Cerebellar nuclear complex (tissue), 1 donor: ENCODE results near the gene OR10G3.
A peak's percentile ranks its signal among the peaks of the same experiment; 100 is the strongest.

Experiments used
- DNase-seq, 2 experiments: peaks; one replicate each; lab custom pipeline; 2025; lab: John Stamatoyannopoulos, UW

The OR10G3 gene

DNA sequence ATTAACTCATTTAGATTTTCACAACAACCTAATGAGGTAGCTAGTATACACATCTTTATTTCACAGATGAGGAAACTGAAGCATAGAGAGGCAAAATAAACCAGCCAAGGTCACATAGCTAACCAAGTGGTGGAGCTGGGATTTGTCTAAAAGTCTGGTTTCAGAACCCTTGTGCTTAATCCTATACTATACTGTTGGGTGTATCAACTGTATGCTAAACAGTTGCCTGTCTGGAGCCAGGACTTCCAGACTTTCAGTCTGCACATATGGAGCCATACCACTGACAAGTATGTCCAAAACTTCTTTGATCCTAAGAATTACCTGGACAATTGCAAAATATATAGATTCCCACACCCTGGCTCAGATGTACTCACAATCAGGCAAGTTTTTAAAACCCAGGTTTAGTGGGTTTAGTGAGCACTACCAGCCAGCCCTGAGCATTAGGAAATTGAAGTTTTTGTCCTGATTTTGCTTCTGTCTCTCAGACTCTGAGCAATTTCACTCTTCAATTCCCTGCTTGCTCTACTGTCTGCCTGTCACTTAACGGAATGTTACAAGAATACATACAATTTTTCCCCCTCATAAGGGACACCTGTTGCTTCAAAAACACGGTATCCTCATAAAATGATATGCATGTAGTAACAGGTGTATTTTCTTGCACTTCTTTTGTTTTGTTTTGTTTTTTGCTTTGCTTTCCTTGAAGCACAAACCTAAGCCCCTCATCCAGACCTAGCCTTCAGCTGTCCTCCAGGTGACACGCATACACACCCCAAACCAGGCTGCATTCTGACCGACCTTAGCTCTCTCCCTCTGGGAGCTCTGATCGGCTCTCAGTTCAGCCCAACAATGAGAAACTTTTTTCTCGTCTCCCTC is 44.1 kb downstream of the OR10G3 start:
- DNase-seq = no peak

DNA sequence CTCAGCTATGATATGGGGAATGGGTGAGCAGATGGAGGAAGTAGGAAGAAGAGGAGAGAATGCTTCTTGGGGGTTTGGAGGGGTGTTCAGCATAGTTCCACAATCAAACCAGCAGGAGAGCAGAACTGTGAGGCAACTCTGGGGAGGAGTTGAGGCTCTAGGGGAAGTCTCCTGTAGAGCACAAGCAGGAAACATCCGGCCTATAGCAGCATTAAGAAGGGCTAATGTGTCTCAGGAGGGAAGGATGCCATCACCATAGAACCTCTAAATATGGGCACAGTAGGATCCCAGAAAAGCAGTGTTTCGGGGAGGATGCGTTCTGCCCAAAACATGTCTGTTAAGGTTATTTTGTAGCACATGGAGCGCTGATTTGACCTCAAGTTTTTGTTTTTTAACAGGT is 45.3 kb downstream of the OR10G3 start:
- DNase-seq = no peak

DNA sequence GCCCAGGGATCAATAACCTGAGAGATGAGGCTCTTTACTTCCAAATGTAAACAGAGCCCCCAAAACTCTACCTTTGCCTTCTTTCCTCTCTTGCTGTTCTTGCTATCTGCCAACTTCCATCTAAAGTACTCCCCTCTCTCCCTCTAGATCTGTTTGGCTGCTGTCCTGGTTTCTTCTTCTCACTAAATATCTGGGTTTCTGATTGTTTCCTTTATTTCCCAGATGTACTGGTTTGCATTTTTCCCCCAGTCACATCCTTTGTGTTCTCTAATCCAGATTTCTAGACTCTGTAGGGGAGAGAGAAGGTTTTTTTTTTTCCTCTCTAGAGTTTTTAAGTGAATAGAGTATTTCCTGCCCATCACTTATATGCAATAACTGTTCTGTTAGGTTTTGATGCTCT is 46.6 kb downstream of the OR10G3 start:
- no peak for DNase-seq

DNA sequence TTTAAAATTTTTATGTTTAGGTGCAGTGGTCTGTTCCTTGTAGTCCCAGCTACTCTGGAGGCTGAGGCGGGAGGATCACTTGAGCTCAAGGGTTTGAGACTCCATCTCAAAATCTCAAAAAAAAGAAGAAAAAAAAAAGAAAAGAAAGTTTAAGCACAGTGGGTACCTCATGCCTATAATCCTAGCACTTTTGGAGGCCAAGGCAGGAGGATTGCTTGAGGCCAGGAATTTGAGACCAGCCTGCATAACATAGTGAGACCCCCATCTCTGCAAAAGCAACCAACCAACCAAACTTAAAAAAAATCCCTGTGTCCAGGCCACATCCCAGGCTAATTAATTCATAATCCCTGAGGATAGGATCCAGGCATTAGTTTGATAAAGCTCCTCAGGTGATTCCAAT is 50.4 kb downstream of the OR10G3 start:
- no peak for DNase-seq

DNA sequence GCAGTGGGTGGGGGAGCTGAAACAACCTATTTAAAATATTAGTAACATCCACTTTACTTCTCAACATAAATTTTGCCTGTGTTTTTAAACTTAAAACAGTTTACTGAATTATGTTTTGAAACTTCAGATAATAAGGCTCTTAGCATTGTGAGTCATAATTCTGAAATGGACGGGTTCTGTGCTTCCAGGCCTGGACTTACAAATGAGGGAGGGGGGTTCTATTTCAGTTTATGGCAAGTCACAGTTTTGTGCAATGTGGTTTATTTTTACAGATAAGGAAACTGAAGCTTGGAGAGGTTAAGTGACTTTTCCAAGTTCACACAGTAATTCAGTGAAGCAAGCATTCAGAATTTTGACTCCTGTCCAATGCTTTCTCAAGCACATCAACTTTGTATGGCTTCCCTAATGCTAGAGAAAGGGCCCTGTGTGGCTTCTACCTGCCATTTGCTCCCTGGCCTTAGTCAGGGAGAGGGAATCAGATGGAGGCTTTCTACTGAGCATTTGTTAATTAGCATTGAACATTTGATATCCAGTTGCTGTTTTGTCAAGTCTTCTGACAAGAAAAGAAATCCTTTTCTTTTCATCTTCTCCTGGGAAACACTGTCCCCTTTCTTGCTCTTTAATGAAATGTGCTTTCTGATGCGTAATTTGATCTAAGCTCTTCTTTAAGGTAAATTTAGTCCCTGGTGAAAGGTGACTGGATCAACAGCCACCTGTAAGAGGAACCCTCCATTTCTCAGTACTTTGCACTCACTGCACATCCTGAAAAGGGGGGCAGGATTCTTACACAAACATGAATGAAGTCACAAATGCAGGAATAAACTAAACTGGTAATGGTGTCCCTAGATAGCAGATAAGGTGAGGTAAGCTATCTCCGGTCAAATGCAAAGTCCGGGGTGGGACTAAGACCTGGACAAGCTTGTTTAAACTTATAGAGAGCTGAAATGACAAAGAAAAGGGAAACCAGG is 51.2 kb downstream of the OR10G3 start:
- no peak for DNase-seq

DNA sequence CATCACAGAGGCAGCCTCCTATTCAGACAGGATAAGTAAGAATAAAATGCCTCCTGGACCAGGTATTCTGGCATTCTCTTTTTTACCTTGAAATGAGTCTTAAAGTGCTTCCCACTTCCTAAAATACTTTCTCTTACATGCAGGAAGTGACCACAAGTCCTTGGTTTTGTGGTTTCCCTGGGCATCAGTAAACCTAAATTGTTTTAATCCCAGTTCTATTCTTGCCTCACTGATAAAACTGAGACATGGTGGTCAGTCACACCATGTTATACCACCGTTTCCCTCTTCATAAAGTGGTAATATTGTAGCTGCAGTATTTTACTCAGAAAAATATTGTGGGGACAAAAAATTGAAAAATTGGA is 52.6 kb downstream of the OR10G3 start:
- no peak for DNase-seq

DNA sequence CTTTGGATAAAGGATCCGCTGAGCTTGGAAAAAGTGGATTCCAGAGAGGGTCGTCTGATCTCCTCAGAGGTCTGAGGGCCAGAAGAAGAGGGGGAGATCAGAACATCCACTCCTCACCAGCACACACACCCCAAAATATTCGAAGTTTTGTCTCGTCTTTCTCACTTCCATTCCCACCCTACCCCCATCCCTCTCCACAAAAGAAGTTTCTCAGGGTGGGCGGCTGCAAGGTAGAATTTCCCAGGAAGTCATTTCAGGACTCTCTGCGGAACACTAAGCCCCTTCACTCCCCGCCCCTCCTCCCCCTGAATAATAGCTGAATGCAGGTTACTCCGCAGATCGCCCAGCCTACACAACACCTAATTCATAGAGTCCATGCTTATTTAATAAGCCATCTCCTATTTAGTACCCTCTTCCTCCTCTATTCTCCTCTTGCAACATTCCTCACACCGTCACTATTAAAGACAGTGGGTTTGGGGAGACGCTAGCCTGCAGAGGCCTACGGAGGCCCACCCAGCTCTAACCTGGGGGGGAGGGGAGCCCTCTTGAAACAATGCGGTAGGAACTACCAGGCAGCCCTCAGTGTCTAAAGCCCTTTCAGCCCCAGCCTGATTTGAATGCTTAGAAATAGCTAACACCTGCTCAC is 53.1 kb downstream of the OR10G3 start:
- DNase-seq = no peak

DNA sequence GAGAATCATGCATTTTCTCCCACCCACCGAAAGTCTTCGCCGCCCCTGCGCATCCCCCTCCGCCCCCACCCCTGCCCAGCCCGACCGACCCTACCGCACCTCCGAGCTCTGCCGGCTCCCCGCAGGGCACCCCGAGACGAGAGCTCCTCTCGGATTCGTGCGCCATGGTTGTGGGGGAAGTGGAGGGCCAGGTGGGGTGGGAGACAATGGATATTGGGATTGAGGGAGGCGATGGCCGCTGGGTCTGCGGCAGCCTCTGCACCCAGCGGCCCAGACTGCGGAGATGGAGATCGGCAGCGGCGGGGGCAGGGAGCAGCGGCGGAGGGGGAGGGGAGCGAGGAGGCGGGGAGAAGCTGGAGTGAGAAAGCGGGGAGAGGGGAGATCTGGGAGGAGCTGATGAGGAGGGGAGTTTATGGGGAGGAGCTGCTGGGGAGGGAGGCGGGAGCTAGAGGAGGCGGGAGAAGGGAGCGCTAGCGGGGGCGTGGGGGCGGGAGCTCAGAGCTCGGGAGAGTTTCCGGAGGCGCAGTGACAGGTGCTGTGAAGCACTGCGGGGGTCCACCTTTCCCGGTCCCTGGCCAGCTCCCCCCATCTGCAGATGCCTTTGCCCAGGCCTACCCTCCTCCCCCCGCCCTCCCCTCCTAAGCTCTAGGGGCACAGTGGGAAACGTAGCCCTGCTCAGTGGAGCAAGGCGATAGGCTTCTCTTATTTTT is 53.8 kb downstream of the OR10G3 start, which contains the start of gene SALL2:
Gene SALL2, minus strand, starts transcription at position 385 of the 710 bp plus-strand sequence. Its CDS starts 219 bp downstream, at position 166.
- DNase-seq = peak; percentile 64 to 78

DNA sequence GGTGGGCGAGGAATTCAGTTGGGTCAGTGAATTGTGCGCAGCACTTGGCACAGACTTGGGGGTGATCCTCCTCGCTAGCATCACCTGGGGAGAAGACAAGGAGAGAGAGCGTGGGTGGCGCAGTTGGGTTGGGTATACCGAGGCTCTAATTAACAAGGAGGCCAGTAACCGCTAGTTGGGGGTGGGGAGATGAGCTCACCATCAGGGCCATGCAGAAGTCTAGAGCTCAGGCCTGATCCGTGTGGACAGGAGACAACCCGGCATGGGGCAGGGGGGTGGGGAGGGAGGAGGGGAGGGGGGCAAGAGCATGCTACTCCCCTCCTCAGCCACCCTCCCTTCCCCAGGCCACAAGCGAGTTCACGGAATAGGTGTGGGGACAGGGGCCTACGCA is 54.3 kb downstream of the OR10G3 start:
- DNase-seq = no peak

DNA sequence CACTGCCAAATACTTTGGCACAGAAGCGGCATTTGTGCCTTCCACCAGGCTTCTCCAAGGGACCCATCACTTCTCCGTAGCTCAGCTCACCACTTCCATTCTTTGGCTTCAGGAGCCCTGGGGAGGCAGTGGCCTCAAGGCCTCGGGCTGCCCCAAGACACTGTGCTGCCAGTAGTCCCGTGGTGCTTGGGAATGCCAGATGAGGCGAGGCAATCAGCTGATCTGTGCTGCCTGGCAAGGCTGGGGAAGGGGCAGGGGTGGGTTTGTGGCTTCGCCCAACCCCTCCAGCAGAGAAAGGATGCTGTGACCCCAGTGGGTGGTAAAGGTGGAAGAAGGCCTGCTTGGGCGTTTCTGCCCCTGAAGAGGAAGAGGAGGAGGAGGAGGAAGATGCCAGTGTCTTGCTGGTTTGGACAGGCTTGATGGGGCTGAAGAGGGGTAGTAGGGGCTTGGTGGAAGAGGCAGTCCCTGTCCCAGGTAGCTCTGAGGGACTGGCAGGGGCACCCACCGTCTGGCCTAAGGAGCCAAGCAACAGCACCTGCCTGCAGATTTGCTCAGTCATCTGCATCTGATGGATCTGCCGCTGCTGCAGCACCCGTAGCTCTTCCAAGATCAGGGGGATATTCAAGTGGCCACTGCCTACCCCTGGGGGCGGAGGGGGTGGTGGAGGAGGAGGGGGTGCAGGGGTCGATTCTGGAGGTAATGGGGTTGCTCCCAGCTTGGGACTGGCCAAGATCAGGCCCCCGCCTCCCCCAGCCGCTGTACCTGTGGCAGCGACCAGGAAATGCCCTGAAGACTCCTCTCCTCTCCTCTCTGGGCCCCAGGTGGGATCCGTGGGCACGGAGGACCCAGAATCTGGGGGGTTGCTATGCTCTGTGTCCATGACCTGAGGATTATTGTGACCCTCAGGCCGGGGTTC is 55.0 kb downstream of the OR10G3 start:
- no peak for DNase-seq

DNA sequence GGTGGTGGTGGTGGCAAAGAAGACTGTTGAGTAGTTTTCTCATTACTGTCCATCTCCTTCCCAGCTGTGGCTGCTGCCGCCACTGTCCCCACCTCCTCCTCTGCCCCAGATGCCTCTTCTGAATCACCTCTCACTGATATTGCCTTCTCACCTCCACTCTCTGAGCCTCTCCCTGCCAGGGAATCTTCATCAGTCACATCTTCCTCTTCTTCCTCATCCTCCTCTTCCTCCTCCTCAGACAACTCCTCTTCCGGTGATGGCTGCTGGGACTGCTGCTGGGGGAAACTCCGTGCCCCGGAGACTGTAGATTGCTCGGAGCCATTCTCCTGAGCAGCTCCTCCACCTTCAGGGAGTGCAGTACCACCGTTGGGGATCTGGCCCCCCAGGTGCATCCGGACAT is 56.7 kb downstream of the OR10G3 start:
- no peak for DNase-seq

DNA sequence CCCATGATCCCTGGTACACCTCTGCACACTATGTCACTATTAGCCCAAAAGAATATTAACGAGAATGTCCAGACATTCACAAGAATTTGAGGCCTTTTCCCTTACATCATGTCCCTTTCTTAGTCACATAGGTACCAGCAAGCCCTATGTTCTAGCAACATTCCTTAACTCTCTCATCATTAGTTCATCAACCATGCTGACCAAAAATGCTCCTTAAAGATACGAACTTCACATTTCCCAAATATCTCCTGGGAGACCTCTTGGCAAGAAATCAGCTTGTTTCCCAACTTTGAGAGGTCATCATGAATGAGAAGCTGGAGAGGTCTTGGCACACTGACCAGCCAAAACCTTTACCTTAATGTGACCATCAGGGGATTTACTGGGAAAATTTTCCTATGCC is 58.4 kb downstream of the OR10G3 start:
- no peak for DNase-seq

DNA sequence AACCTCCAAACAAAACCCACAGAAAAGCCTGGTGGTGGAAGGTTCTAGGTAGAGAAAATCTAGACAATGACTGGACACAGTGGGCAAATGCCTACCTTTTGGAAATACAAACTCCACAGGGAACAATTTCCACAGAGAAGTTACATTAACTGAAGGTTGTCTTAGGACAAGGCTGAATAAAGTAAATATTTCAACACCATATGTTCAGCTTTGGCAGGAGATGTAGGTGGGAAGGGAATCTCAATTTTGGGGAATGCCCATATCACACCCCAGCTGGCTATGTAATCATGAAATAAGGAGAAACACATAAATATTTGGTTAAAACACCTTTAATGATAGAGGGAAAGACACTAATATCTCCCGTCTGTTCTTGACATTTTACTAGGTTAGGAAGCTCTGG is 59.1 kb downstream of the OR10G3 start:
- no peak for DNase-seq

DNA sequence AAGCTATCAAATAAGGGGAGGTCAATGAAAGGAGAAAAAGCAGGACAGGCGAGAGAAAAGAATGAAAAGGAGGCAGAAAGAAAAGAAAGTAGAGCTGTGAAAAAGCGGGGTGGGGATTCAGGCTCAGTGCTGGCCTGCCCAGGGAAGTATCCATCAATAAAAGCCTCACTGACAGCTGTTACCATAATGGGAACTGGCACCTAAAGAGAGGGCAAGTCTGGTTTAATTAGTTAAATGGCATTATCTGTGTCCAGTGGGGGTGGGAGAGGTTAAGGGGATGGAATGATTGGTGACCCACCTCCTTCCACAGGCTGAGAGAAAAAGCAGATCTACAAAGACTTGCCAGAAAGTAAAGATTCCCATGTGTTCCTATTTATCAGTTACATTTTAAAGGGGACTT is 61.2 kb downstream of the OR10G3 start:
- DNase-seq = no peak
